Measurements from ENCODE around the gene SLC16A3.
"Not testable (repeated sequence)": the region's sequence is repeated elsewhere in the genome, so short reads cannot be mapped to it uniquely, and the experiment has no call there.

SLC16A3 gene

GRCh38 chr17:82247856-82248671 is 19.2 kb downstream of the SLC16A3 start:
- no peak for DNase-seq

GRCh38 chr17:82248815-82249674 is 20.2 kb downstream of the SLC16A3 start:
- no peak for DNase-seq

- no peak for DNase-seq
Measured at GRCh38 chr17:82249896-82250581, 21.2 kb downstream of the SLC16A3 start.

- no peak for DNase-seq
Measured at GRCh38 chr17:82250868-82251500, 22.1 kb downstream of the SLC16A3 start.

- DNase-seq: no peak
Measured at GRCh38 chr17:82252511-82253178, 23.8 kb downstream of the SLC16A3 start.

GRCh38 chr17:82253179-82253544 is 24.3 kb downstream of the SLC16A3 start:
- peak; percentile 21 for DNase-seq

- not testable (repeated sequence) for DNase-seq
Measured at GRCh38 chr17:82254096-82254495, 25.3 kb downstream of the SLC16A3 start.

- not testable (repeated sequence) for DNase-seq
Measured at GRCh38 chr17:82254746-82255145, 25.9 kb downstream of the SLC16A3 start.

- DNase-seq: no peak
Measured at GRCh38 chr17:82255402-82255972, 26.6 kb downstream of the SLC16A3 start.

GRCh38 chr17:82256242-82256885 is 27.5 kb downstream of the SLC16A3 start:
- no peak for DNase-seq

GRCh38 chr17:82257473-82257872 is 28.6 kb downstream of the SLC16A3 start:
- DNase-seq: peak; percentile 74

GRCh38 chr17:82258555-82258954 is 29.7 kb downstream of the SLC16A3 start:
- no peak for DNase-seq

- DNase-seq: not testable (repeated sequence)
Measured at GRCh38 chr17:82259972-82260961, 31.4 kb downstream of the SLC16A3 start.

- DNase-seq: no peak
Measured at GRCh38 chr17:82262344-82262743, 33.5 kb downstream of the SLC16A3 start.

GRCh38 chr17:82263641-82264040 is 34.8 kb downstream of the SLC16A3 start:
- DNase-seq: no peak

GRCh38 chr17:82266142-82266541 is 37.3 kb downstream of the SLC16A3 start:
- no peak for DNase-seq

GRCh38 chr17:82267575-82268379 is 38.9 kb downstream of the SLC16A3 start:
- DNase-seq: peak; percentile 61

GRCh38 chr17:82269138-82269881 is 40.5 kb downstream of the SLC16A3 start:
- DNase-seq: no peak

Data from activated T-cell treated with anti-CD3 and anti-CD28 coated beads, Interleukin-2, amount 50 U/mL, for 1 hour (primary cell).